Astrocyte (in vitro differentiated cells and primary cell): ENCODE data around the gene RAPGEF4.

Experiments used
- EZH2 ChIP-seq: IDR thresholded peaks from 2 replicates; pipeline ENCODE4 v1.6.1; 2012; ENCODE audit warnings: mild to moderate bottlenecking, low read length, inconsistent platforms; ENCODE audit not compliant: insufficient read depth
- TF ChIP-seq, protein P1 (sequence below): IDR thresholded peaks from 2 replicates; pipeline ENCODE4 v1.5.1; 2011; ENCODE audit warnings: low read depth, mild to moderate bottlenecking, inconsistent platforms, low read length, moderate library complexity; ENCODE audit not compliant: insufficient read depth

DNA sequence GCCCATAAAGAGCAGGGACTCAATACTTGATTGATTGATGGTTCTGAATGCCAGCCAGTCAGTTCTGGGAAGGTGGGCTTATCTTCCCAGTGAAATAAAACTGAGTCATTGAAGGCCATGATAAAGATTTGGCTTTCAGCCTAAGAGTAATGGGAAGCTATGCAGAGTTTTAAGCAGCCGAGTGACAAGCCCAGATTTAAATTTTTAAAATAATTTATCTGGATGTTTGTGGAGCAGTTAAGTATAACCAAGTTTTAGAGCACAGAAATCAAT, 122.8 kb downstream of the RAPGEF4 start:
- TF ChIP-seq, protein P1, sequence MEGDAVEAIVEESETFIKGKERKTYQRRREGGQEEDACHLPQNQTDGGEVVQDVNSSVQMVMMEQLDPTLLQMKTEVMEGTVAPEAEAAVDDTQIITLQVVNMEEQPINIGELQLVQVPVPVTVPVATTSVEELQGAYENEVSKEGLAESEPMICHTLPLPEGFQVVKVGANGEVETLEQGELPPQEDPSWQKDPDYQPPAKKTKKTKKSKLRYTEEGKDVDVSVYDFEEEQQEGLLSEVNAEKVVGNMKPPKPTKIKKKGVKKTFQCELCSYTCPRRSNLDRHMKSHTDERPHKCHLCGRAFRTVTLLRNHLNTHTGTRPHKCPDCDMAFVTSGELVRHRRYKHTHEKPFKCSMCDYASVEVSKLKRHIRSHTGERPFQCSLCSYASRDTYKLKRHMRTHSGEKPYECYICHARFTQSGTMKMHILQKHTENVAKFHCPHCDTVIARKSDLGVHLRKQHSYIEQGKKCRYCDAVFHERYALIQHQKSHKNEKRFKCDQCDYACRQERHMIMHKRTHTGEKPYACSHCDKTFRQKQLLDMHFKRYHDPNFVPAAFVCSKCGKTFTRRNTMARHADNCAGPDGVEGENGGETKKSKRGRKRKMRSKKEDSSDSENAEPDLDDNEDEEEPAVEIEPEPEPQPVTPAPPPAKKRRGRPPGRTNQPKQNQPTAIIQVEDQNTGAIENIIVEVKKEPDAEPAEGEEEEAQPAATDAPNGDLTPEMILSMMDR: no peak
- TF ChIP-seq EZH2: no peak
